Neuronal stem cell (in vitro differentiated cells): ENCODE results near the gene ZDHHC23. TPM values are rescaled to one million over a fixed set of nuclear protein-coding genes. Genes with fewer than 3 reads are reported as not detected.

Experiments used
- DNase-seq: peaks from one replicate; pipeline ENCODE4 v3.0.0-alpha.2; 2013; ENCODE audit warnings: low spot score
- H2AFZ ChIP-seq: one replicate; pipeline ENCODE4 v1.6.1; 2013; ENCODE audit warnings: mild to moderate bottlenecking, low read length, inconsistent platforms
- H2AK5ac ChIP-seq: 2 replicates; pipeline ENCODE4 v1.6.1; 2013; ENCODE audit warnings: low read depth, mild to moderate bottlenecking, inconsistent platforms, low read length, moderate library complexity, mixed read lengths
- H2BK120ac ChIP-seq: 2 replicates; pipeline ENCODE4 v1.6.1; 2013; ENCODE audit warnings: low read depth, mild to moderate bottlenecking, inconsistent platforms, low read length, moderate library complexity, mixed read lengths
- H2BK12ac ChIP-seq: one replicate; pipeline ENCODE4 v1.6.1; 2013; ENCODE audit warnings: low read length, inconsistent platforms
- H2BK15ac ChIP-seq: 2 replicates; pipeline ENCODE4 v1.6.1; 2013; ENCODE audit warnings: mild to moderate bottlenecking, low read length, inconsistent platforms, mixed read lengths
- H2BK5ac ChIP-seq: one replicate; pipeline ENCODE4 v1.6.1; 2013; ENCODE audit warnings: inconsistent platforms, mild to moderate bottlenecking, low read length, moderate library complexity
- H3K14ac ChIP-seq: one replicate; pipeline ENCODE4 v1.6.1; 2013; ENCODE audit warnings: low read length, inconsistent platforms
- H3K18ac ChIP-seq: 2 replicates; pipeline ENCODE4 v1.6.1; 2013; ENCODE audit warnings: low read length, inconsistent platforms
- H3K23ac ChIP-seq: 2 replicates; pipeline ENCODE4 v1.6.1; 2013; ENCODE audit warnings: low read depth, mild to moderate bottlenecking, mixed read lengths, low read length, inconsistent platforms; ENCODE audit not compliant: poor library complexity
- H3K27ac ChIP-seq: replicated peaks from 3 replicates; pipeline ENCODE4 v1.5.1; 2013; ENCODE audit warnings: low read length, inconsistent platforms
- H3K27me3 ChIP-seq, 3 experiments: 2 replicates each; pipeline ENCODE4 v1.6.1; 2013; ENCODE audit warnings: low read length in 3 of 3, mild to moderate bottlenecking in 2 of 3, inconsistent platforms in 1 of 3, low read depth in 1 of 3, mixed read lengths in 1 of 3, moderate library complexity in 1 of 3; ENCODE audit not compliant: control insufficient read depth in 3 of 3, insufficient read depth in 3 of 3
- H3K36me3 ChIP-seq, 2 donors: replicated peaks in 1 of 2; 2 replicates each; pipeline ENCODE4 v1.6.1; 2013; ENCODE audit warnings: low read length in 2 of 2; ENCODE audit not compliant: control insufficient read depth in 2 of 2, insufficient read depth in 2 of 2
- H3K4ac ChIP-seq: 2 replicates; pipeline ENCODE4 v1.6.1; 2013; ENCODE audit warnings: inconsistent platforms, mild to moderate bottlenecking, low read length, moderate library complexity
- H3K4me1 ChIP-seq, 2 donors: 1 replicate in 1 of 2; 2 replicates in 1 of 2; pipeline ENCODE4 v1.6.1; 2013; ENCODE audit warnings: low read length in 2 of 2, low read depth in 1 of 2; ENCODE audit not compliant: control insufficient read depth in 2 of 2, insufficient read depth in 1 of 2
- H3K4me2 ChIP-seq: one replicate; pipeline ENCODE4 v1.6.1; 2013; ENCODE audit warnings: mild to moderate bottlenecking, low read length, inconsistent platforms; ENCODE audit not compliant: insufficient read depth, poor library complexity, severe bottlenecking
- H3K4me3 ChIP-seq, 2 donors: 2 replicates each; pipeline ENCODE4 v1.5.1; 2013; ENCODE audit warnings: low read length in 2 of 2, mild to moderate bottlenecking in 2 of 2, inconsistent platforms in 1 of 2, moderate library complexity in 1 of 2
- H3K79me1 ChIP-seq: one replicate; pipeline ENCODE4 v1.6.1; 2013; ENCODE audit warnings: low read depth, mild to moderate bottlenecking, inconsistent platforms, low read length, moderate library complexity
- H3K9ac ChIP-seq: one replicate; pipeline ENCODE4 v1.6.1; 2013; ENCODE audit warnings: mild to moderate bottlenecking, low read depth, low read length, inconsistent platforms; ENCODE audit not compliant: poor library complexity
- H3K9me3 ChIP-seq, 2 donors: replicated peaks in 1 of 2; 2 replicates each; pipeline versions ENCODE3 to v1.6.1; 2013; ENCODE audit warnings: low read length in 2 of 2, mild to moderate bottlenecking in 2 of 2, inconsistent platforms in 1 of 2, low read depth in 1 of 2, mixed read lengths in 1 of 2, moderate library complexity in 1 of 2; ENCODE audit not compliant: control insufficient read depth in 2 of 2, insufficient read depth in 1 of 2
- H4K8ac ChIP-seq: one replicate; pipeline ENCODE4 v1.6.1; 2013; ENCODE audit warnings: low read depth, mild to moderate bottlenecking, inconsistent platforms, low read length, moderate library complexity
- H4K91ac ChIP-seq: one replicate; pipeline ENCODE4 v1.6.1; 2013; ENCODE audit warnings: low read length, low read depth, mild to moderate bottlenecking, inconsistent platforms; ENCODE audit not compliant: poor library complexity
- WGBS, 2 donors: extraction: QIAGEN DNeasy Blood & Tissue Kit; methylation state at CpG; one replicate each; pipeline ENCODE4 v1.1.7; 2013; ENCODE audit warnings: missing lambda C conversion rate in 2 of 2, mixed read lengths in 1 of 2; ENCODE audit not compliant: insufficient read length in 2 of 2, insufficient replicate concordance in 1 of 2; ENCODE audit errors: extremely low coverage in 2 of 2; 5-methylcytosine and 5-hydroxymethylcytosine counted together
- polyA plus RNA-seq, 2 experiments: library from polyadenylated mRNA; stranded (reverse); fragments of 200-250 nt; gene quantifications; one replicate each; pipeline ENCODE4 v1.2.3, GENCODE V29; 2013

Gene ZDHHC23, protein sequence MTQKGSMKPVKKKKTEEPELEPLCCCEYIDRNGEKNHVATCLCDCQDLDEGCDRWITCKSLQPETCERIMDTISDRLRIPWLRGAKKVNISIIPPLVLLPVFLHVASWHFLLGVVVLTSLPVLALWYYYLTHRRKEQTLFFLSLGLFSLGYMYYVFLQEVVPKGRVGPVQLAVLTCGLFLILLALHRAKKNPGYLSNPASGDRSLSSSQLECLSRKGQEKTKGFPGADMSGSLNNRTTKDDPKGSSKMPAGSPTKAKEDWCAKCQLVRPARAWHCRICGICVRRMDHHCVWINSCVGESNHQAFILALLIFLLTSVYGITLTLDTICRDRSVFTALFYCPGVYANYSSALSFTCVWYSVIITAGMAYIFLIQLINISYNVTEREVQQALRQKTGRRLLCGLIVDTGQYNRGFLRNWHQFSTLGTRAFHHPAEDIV
- polyA plus RNA-seq (2013, experiment 1 of 2) = 0.24 TPM
- 0.30 TPM for polyA plus RNA-seq (2013, experiment 2 of 2)

- Histone ChIP-seq H2BK15ac (no peak within 1 kb of the TSS), H3K14ac (no peak within 1 kb of the TSS), H2BK120ac (no peak within 1 kb of the TSS), H3K4ac (no peak within 1 kb of the TSS), H3K36me3 (no peaks in the 10 kb centered on the region), H3K9me3 (no peaks in the 10 kb centered on the region), H3K27me3 (peaks cover 0 to 29% (median 17%) of the 10 kb centered on the region in 3 experiments), H4K91ac (no peak within 1 kb of the TSS), H2BK12ac (peak within 1 kb of the TSS; percentile 3), H3K79me1 (no peaks in the 10 kb centered on the region), H3K4me3 (peak within 1 kb of the TSS; percentile 55 to 86), H3K4me2 (peak within 1 kb of the TSS; percentile 98), H2AFZ (peak within 1 kb of the TSS; percentile 91), H4K8ac (no peak within 1 kb of the TSS), H3K27ac (no peak within 1 kb of the TSS), H3K18ac (peak within 1 kb of the TSS; percentile 95), H3K23ac (peak within 1 kb of the TSS; percentile 20), H3K4me1 (peaks cover 0 to 6% of the 10 kb centered on the region in 2 donors), H2BK5ac (peak within 1 kb of the TSS; percentile 26), H3K9ac (peak within 1 kb of the TSS; percentile 12), H2AK5ac (no peak within 1 kb of the TSS)
- WGBS, 2 donors = no CpG with 5 or more reads among the region's 80 CpGs
- DNase-seq = peak; percentile 30
Measured at GRCh38 chr3:113947372-113948014, at the start of gene ZDHHC23. ZDHHC23 (plus strand) TSS chr3:113948013; CDS start chr3:113948803, 790 bp downstream.

DNA sequence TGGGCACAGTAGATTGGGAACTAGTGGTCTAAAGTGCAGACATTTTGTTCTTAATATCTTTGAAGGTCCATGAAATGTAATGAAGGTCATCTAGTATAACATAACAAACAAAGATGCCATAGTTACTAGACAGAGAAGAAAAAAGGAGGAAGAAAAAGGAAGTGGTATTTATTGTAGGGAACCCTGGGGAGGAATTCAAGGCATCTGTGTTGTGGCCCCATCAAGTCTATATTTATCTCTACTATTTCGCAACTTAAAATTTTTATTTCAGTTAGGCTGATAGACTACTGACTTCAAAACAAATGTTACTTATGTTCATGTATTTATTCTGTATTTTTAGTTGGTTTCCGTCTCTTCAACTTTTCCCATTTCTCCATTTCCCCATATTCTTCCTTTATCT lies 48.9 kb upstream of the ZDHHC23 start:
- no peak overlapping the region for H3K18ac ChIP-seq
- H3K4me1 ChIP-seq = no peaks in the 10 kb centered on the region
- H3K4ac ChIP-seq = no peak overlapping the region
- no peaks in the 10 kb centered on the region for H3K9me3 ChIP-seq
- H2BK5ac ChIP-seq = no peak overlapping the region
- H3K36me3 ChIP-seq = no peaks in the 10 kb centered on the region
- H2BK12ac ChIP-seq = no peak overlapping the region
- H3K27ac ChIP-seq = no peak overlapping the region
- H4K91ac ChIP-seq = no peak overlapping the region
- DNase-seq = no peak
- H3K4me3 ChIP-seq = no peak overlapping the region
- no peak overlapping the region for H2AFZ ChIP-seq
- H3K23ac ChIP-seq = no peak overlapping the region
- H3K14ac ChIP-seq = no peak overlapping the region
- no peak overlapping the region for H2BK15ac ChIP-seq
- no peak overlapping the region for H2AK5ac ChIP-seq
- H3K9ac ChIP-seq = no peak overlapping the region
- no peaks in the 10 kb centered on the region for H3K79me1 ChIP-seq
- no peak overlapping the region for H2BK120ac ChIP-seq
- no peaks in the 10 kb centered on the region for H3K27me3 ChIP-seq
- H3K4me2 ChIP-seq = no peak overlapping the region
- H4K8ac ChIP-seq = no peak overlapping the region
- no CpG with 5 or more reads among the region's 2 CpGs for WGBS, 2 donors

GRCh38 chr3:113906568-113907140 lies 41.2 kb upstream of the ZDHHC23 start:
- Histone ChIP-seq H2BK120ac (no peak overlapping the region), H3K4me1 (no peaks in the 10 kb centered on the region), H3K14ac (no peak overlapping the region), H4K91ac (no peak overlapping the region), H3K4me2 (no peak overlapping the region), H2AFZ (no peak overlapping the region), H2BK5ac (no peak overlapping the region), H3K27me3 (no peaks in the 10 kb centered on the region), H3K9me3 (peaks cover 1 to 5% of the 10 kb centered on the region in 2 donors), H3K9ac (no peak overlapping the region), H3K27ac (no peak overlapping the region), H3K4ac (no peak overlapping the region), H3K18ac (no peak overlapping the region), H3K79me1 (no peaks in the 10 kb centered on the region), H3K4me3 (no peak overlapping the region), H2BK12ac (no peak overlapping the region), H3K23ac (no peak overlapping the region), H3K36me3 (no peaks in the 10 kb centered on the region), H2AK5ac (no peak overlapping the region), H4K8ac (no peak overlapping the region), H2BK15ac (no peak overlapping the region)
- no CpG with 5 or more reads among the region's 4 CpGs for WGBS, 2 donors
- DNase-seq = no peak

GRCh38 chr3:113908133-113908532 lies 39.7 kb upstream of the ZDHHC23 start:
- no peak overlapping the region for H2BK15ac ChIP-seq
- no peak overlapping the region for H2BK5ac ChIP-seq
- H3K14ac ChIP-seq = no peak overlapping the region
- H3K36me3 ChIP-seq = no peaks in the 10 kb centered on the region
- no peak overlapping the region for H2BK120ac ChIP-seq
- H3K4me2 ChIP-seq = no peak overlapping the region
- H4K91ac ChIP-seq = no peak overlapping the region
- H3K4me1 ChIP-seq = no peaks in the 10 kb centered on the region
- H3K23ac ChIP-seq = no peak overlapping the region
- no peak overlapping the region for H3K27ac ChIP-seq
- no peak overlapping the region for H3K4me3 ChIP-seq
- peaks cover 1 to 5% of the 10 kb centered on the region in 2 donors for H3K9me3 ChIP-seq
- DNase-seq = no peak
- no peak overlapping the region for H2BK12ac ChIP-seq
- no peak overlapping the region for H3K9ac ChIP-seq
- no peaks in the 10 kb centered on the region for H3K27me3 ChIP-seq
- H3K4ac ChIP-seq = no peak overlapping the region
- no peak overlapping the region for H4K8ac ChIP-seq
- H2AK5ac ChIP-seq = no peak overlapping the region
- no peaks in the 10 kb centered on the region for H3K79me1 ChIP-seq
- no peak overlapping the region for H2AFZ ChIP-seq
- H3K18ac ChIP-seq = no peak overlapping the region
